ES-I3 (cell line): Measurements from ENCODE around the gene ERCC6L2.

Experiments
- H3K36me3 ChIP-seq: 2 replicates; pipeline ENCODE4 v1.6.1; 2013; ENCODE audit warnings: mild to moderate bottlenecking, low read length, control low read depth, moderate library complexity; ENCODE audit not compliant: insufficient read depth
- H3K4me1 ChIP-seq: 2 replicates; pipeline ENCODE4 v1.6.1; 2013; ENCODE audit warnings: mild to moderate bottlenecking, control low read depth, low read length; ENCODE audit not compliant: insufficient read depth
- H3K9ac ChIP-seq: 2 replicates; pipeline ENCODE4 v1.6.1; 2013; ENCODE audit warnings: low read depth, mild to moderate bottlenecking, low read length, moderate library complexity
- H3K9me3 ChIP-seq: 2 replicates; pipeline ENCODE4 v1.6.1; 2013; ENCODE audit warnings: mild to moderate bottlenecking, low read length, moderate library complexity; ENCODE audit not compliant: control insufficient read depth, insufficient read depth

The ERCC6L2 gene

GRCh38 chr9:95992536-95992935 is 117.0 kb downstream of the ERCC6L2 start:
- Histone ChIP-seq H3K4me1 (no peaks in the 10 kb centered on the region), H3K36me3 (peaks cover 7% of the 10 kb centered on the region; the same call in 1 of the 2 replicates), H3K9ac (no peak overlapping the region), H3K9me3 (no peaks in the 10 kb centered on the region; the same call in 1 of the 2 replicates)

- H3K9ac ChIP-seq = no peak overlapping the region
- peaks cover 7% of the 10 kb centered on the region; the same call in 1 of the 2 replicates for H3K36me3 ChIP-seq
- no peaks in the 10 kb centered on the region; the same call in 1 of the 2 replicates for H3K9me3 ChIP-seq
- no peaks in the 10 kb centered on the region for H3K4me1 ChIP-seq
Measured at GRCh38 chr9:95993337-95993736, 117.8 kb downstream of the ERCC6L2 start.

GRCh38 chr9:95999390-95999789 is 123.9 kb downstream of the ERCC6L2 start:
- H3K4me1 ChIP-seq = no peaks in the 10 kb centered on the region
- H3K36me3 ChIP-seq = peaks cover 4% of the 10 kb centered on the region; the same call in 1 of the 2 replicates
- H3K9ac ChIP-seq = no peak overlapping the region
- H3K9me3 ChIP-seq = no peaks in the 10 kb centered on the region

- H3K36me3 ChIP-seq = peaks cover 4% of the 10 kb centered on the region
- no peaks in the 10 kb centered on the region for H3K9me3 ChIP-seq
Measured at GRCh38 chr9:96004379-96004778, 128.9 kb downstream of the ERCC6L2 start.

GRCh38 chr9:96006296-96006879 is 130.9 kb downstream of the ERCC6L2 start:
- Histone ChIP-seq H3K4me1 (no peaks in the 10 kb centered on the region), H3K9ac (no peak overlapping the region), H3K36me3 (peaks cover 4% of the 10 kb centered on the region), H3K9me3 (no peaks in the 10 kb centered on the region)

More at GRCh38 chr9:96004379-96004778, 128.9 kb downstream of the ERCC6L2 start:
- no peak overlapping the region for H3K9ac ChIP-seq
- H3K4me1 ChIP-seq = no peaks in the 10 kb centered on the region

GRCh38 chr9:96006961-96007360 is 131.5 kb downstream of the ERCC6L2 start:
- Histone ChIP-seq H3K9ac (no peak overlapping the region), H3K9me3 (no peaks in the 10 kb centered on the region), H3K4me1 (no peaks in the 10 kb centered on the region), H3K36me3 (peaks cover 4% of the 10 kb centered on the region)

- H3K4me1 ChIP-seq = no peaks in the 10 kb centered on the region
- no peaks in the 10 kb centered on the region for H3K9me3 ChIP-seq
- H3K9ac ChIP-seq = no peak overlapping the region
- peaks cover 4% of the 10 kb centered on the region for H3K36me3 ChIP-seq
Measured at GRCh38 chr9:96008502-96009222, 133.2 kb downstream of the ERCC6L2 start.

GRCh38 chr9:96009223-96009602 is 133.7 kb downstream of the ERCC6L2 start:
- H3K36me3 ChIP-seq = peaks cover 4% of the 10 kb centered on the region
- H3K9me3 ChIP-seq = no peaks in the 10 kb centered on the region
- no peaks in the 10 kb centered on the region for H3K4me1 ChIP-seq
- no peak overlapping the region for H3K9ac ChIP-seq

GRCh38 chr9:96009690-96010472 is 134.4 kb downstream of the ERCC6L2 start:
- H3K4me1 ChIP-seq = no peaks in the 10 kb centered on the region
- H3K36me3 ChIP-seq = peaks cover 4% of the 10 kb centered on the region
- H3K9me3 ChIP-seq = no peaks in the 10 kb centered on the region
- no peak overlapping the region for H3K9ac ChIP-seq

GRCh38 chr9:96014078-96014477 is 138.6 kb downstream of the ERCC6L2 start:
- Histone ChIP-seq H3K36me3 (no peaks in the 10 kb centered on the region), H3K9ac (no peak overlapping the region), H3K9me3 (no peaks in the 10 kb centered on the region), H3K4me1 (no peaks in the 10 kb centered on the region)

GRCh38 chr9:96015876-96016686 is 140.6 kb downstream of the ERCC6L2 start:
- H3K36me3 ChIP-seq = no peaks in the 10 kb centered on the region
- no peaks in the 10 kb centered on the region for H3K9me3 ChIP-seq
- no peak overlapping the region for H3K9ac ChIP-seq
- H3K4me1 ChIP-seq = 0 out of 2 replicates have a peak, but pooled peaks cover 3% of the 10 kb centered on the region
